Astrocyte (in vitro differentiated cells and primary cell): Measurements from ENCODE around the gene HBA2. TPM values are rescaled to one million over a fixed set of nuclear protein-coding genes. Genes with fewer than 3 reads are reported as not detected.
"Not testable (repeated sequence)": the region's sequence is repeated elsewhere in the genome, so short reads cannot be mapped to it uniquely, and the experiment has no call there.

Source experiments
- DNase-seq: peaks from one replicate; pipeline ENCODE4 v3.0.0-alpha.2; 2010; ENCODE audit warnings: low read depth
- FAIRE-seq: peaks from 2 replicates; lab custom pipeline; 2011; peaks lifted over from hg19 to GRCh38; lab: Jason Lieb, UNC
- H2AFZ ChIP-seq: 2 replicates; pipeline ENCODE4 v1.6.0; 2012; ENCODE audit warnings: low read depth, low read length, inconsistent platforms
- H3K27ac ChIP-seq: 2 replicates; pipeline ENCODE4 v1.5.1; 2011; ENCODE audit warnings: low read depth, low read length, inconsistent platforms
- H3K27me3 ChIP-seq: 2 replicates; pipeline ENCODE4 v1.6.0; 2011; ENCODE audit warnings: low read length, inconsistent platforms; ENCODE audit not compliant: insufficient read depth
- H3K36me3 ChIP-seq: 2 replicates; pipeline ENCODE4 v1.5.1; 2011; ENCODE audit warnings: low read length, inconsistent platforms; ENCODE audit not compliant: insufficient read depth
- H3K4me1 ChIP-seq: 2 replicates; pipeline ENCODE4 v1.5.1; 2011; ENCODE audit warnings: low read length, inconsistent platforms; ENCODE audit not compliant: insufficient read depth
- H3K4me2 ChIP-seq: 2 replicates; pipeline ENCODE4 v1.6.0; 2012; ENCODE audit warnings: low read length, inconsistent platforms
- H3K4me3 ChIP-seq: 2 replicates; pipeline ENCODE4 v1.5.1; 2011; ENCODE audit warnings: low read depth, mild to moderate bottlenecking, low read length, inconsistent platforms; ENCODE audit not compliant: insufficient read depth
- H3K79me2 ChIP-seq: 2 replicates; pipeline ENCODE4 v1.6.0; 2012; ENCODE audit warnings: mild to moderate bottlenecking, low read length, inconsistent platforms; ENCODE audit not compliant: insufficient read depth
- H3K9ac ChIP-seq: 2 replicates; pipeline ENCODE4 v1.6.0; 2012; ENCODE audit warnings: mild to moderate bottlenecking, low read length, inconsistent platforms
- H3K9me3 ChIP-seq: 2 replicates; pipeline ENCODE4 v1.5.1; 2012; ENCODE audit warnings: low read depth, mild to moderate bottlenecking, low read length, inconsistent platforms; ENCODE audit not compliant: insufficient read depth
- H4K20me1 ChIP-seq: 2 replicates; pipeline ENCODE4 v1.6.0; 2012; ENCODE audit warnings: low read length, inconsistent platforms; ENCODE audit not compliant: insufficient read depth
- H3K27ac Mint-ChIP-seq: one replicate; pipeline ENCODE4 v1.8.0; 2021; ENCODE audit warnings: mild to moderate bottlenecking, mixed read lengths; ENCODE audit not compliant: unreplicated experiment
- H3K27me3 Mint-ChIP-seq: one replicate; pipeline ENCODE4 v1.8.0; 2021; ENCODE audit warnings: low read depth, mixed read lengths; ENCODE audit not compliant: unreplicated experiment
- H3K36me3 Mint-ChIP-seq: one replicate; pipeline ENCODE4 v1.8.0; 2021; ENCODE audit warnings: low read depth, mixed read lengths; ENCODE audit not compliant: unreplicated experiment
- H3K4me1 Mint-ChIP-seq: one replicate; pipeline ENCODE4 v1.8.0; 2021; ENCODE audit warnings: low read depth, mixed read lengths; ENCODE audit not compliant: unreplicated experiment
- H3K4me3 Mint-ChIP-seq: one replicate; pipeline ENCODE4 v1.8.0; 2021; ENCODE audit warnings: mild to moderate bottlenecking, moderate library complexity, mixed read lengths; ENCODE audit not compliant: unreplicated experiment
- H3K9me3 Mint-ChIP-seq: one replicate; pipeline ENCODE4 v1.8.0; 2021; ENCODE audit warnings: mild to moderate bottlenecking, mixed read lengths; ENCODE audit not compliant: unreplicated experiment
- CTCF ChIP-seq: IDR thresholded peaks from 2 replicates; pipeline ENCODE4 v1.5.1; 2011; ENCODE audit warnings: low read depth, mild to moderate bottlenecking, inconsistent platforms, low read length, moderate library complexity; ENCODE audit not compliant: insufficient read depth
- EZH2 ChIP-seq: IDR thresholded peaks from 2 replicates; pipeline ENCODE4 v1.6.1; 2012; ENCODE audit warnings: mild to moderate bottlenecking, low read length, inconsistent platforms; ENCODE audit not compliant: insufficient read depth
- total RNA-seq: library from RNA; stranded (reverse); gene quantifications from 2 replicates; pipeline ENCODE4 v1.2.1, GENCODE V29; 2021

HBA2 gene
- total RNA-seq, 1 donor from 2014 or later, result 1.4 TPM

DNA sequence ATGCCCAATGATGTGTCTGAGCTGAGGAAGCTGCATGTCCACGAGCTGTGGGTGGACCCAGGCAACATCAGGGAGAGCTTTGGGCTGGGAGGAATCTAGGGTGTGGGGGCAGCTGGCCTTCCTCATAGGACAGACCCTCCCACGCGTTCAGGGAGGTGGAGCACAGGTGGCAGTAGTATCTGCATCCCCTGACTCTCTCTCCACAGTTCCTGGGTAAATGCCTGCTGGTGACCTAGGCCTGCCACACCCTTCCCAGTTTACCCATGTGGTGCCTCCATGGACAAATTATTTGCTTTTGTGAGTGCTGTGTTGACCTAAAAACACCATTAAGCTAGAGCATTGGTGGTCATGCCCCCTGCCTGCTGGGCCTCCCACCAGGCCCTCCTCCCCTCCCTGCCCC lies 3.7 kb upstream of the HBA2 start:
- Histone ChIP-seq H2AFZ (no peak overlapping the region), H3K36me3 (no peaks in the 10 kb centered on the region), H3K9me3 (peaks cover 2% of the 10 kb centered on the region), H4K20me1 (no peaks in the 10 kb centered on the region), H3K79me2 (no peaks in the 10 kb centered on the region), H3K27me3 (peaks cover 38% of the 10 kb centered on the region), H3K9ac (no peak overlapping the region), H3K4me2 (no peak overlapping the region), H3K4me1 (peaks cover 6% of the 10 kb centered on the region), H3K4me3 (no peak overlapping the region), H3K27ac (no peak overlapping the region)
- FAIRE-seq (no peak), DNase-seq (no peak)
- H3K27ac Mint-ChIP-seq, result peak overlapping the region; percentile 26
- peaks cover 6% of the 10 kb centered on the region for H3K9me3 Mint-ChIP-seq
- peaks cover 2% of the 10 kb centered on the region for H3K4me1 Mint-ChIP-seq
- no peak overlapping the region for H3K4me3 Mint-ChIP-seq
- TF ChIP-seq CTCF (no peak), EZH2 (no peak)
- no peaks in the 10 kb centered on the region for H3K36me3 Mint-ChIP-seq
- peaks cover 48% of the 10 kb centered on the region for H3K27me3 Mint-ChIP-seq

DNA sequence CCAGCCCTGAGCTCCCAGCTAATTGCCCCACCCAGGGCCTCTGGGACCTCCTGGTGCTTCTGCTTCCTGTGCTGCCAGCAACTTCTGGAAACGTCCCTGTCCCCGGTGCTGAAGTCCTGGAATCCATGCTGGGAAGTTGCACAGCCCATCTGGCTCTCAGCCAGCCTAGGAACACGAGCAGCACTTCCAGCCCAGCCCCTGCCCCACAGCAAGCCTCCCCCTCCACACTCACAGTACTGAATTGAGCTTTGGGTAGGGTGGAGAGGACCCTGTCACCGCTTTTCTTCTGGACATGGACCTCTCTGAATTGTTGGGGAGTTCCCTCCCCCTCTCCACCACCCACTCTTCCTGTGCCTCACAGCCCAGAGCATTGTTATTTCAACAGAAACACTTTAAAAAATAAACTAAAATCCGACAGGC lies 2.6 kb upstream of the HBA2 start:
- H3K4me1 Mint-ChIP-seq, H3K9me3 Mint-ChIP-seq, H3K9ac ChIP-seq, H2AFZ ChIP-seq, FAIRE-seq, H3K9me3 ChIP-seq, H3K79me2 ChIP-seq, H3K4me2 ChIP-seq, DNase-seq, H3K36me3 Mint-ChIP-seq, H3K36me3 ChIP-seq, H3K4me1 ChIP-seq, H3K27ac Mint-ChIP-seq, H3K4me3 Mint-ChIP-seq, H4K20me1 ChIP-seq, H3K4me3 ChIP-seq, H3K27ac ChIP-seq: not testable (repeated sequence)
- H3K27me3 Mint-ChIP-seq, result peaks cover 57% of the 10 kb centered on the region
- H3K27me3 ChIP-seq, result peaks cover 45% of the 10 kb centered on the region

DNA sequence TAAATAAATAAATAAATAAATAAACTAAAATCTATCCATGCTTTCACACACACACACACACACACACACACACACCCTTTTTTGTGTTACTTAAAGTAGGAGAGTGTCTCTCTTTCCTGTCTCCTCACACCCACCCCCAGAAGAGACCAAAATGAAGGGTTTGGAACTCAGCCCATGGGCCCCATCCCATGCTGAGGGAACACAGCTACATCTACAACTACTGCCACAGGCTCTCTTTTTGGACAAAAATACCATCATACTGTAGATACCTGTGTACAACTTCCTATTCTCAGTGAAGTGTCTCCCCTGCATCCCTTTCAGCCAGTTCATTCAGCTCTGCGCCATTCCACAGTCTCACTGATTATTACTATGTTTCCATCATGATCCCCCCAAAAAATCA lies 1.9 kb upstream of the HBA2 start:
- no peak for TF ChIP-seq CTCF
- no peak for TF ChIP-seq EZH2
- peaks cover 44% of the 10 kb centered on the region for H3K27me3 ChIP-seq
- H3K36me3 ChIP-seq, result no peaks in the 10 kb centered on the region
- H4K20me1 ChIP-seq, result peaks cover 12% of the 10 kb centered on the region
- peaks cover 2% of the 10 kb centered on the region for H3K9me3 ChIP-seq
- no peak overlapping the region for H3K4me2 ChIP-seq
- no peak for FAIRE-seq
- H2AFZ ChIP-seq, result no peak overlapping the region
- H3K27ac Mint-ChIP-seq, result no peak overlapping the region
- no peaks in the 10 kb centered on the region for H3K4me1 ChIP-seq
- DNase-seq, result no peak
- H3K4me3 ChIP-seq, result no peak overlapping the region
- no peaks in the 10 kb centered on the region for H3K79me2 ChIP-seq
- peaks cover 6% of the 10 kb centered on the region for H3K9me3 Mint-ChIP-seq
- H3K4me1 Mint-ChIP-seq, result peaks cover 2% of the 10 kb centered on the region
- no peak overlapping the region for H3K27ac ChIP-seq
- H3K27me3 Mint-ChIP-seq, result peaks cover 60% of the 10 kb centered on the region
- no peak overlapping the region for H3K9ac ChIP-seq
- peaks cover 2% of the 10 kb centered on the region for H3K36me3 Mint-ChIP-seq
- no peak overlapping the region for H3K4me3 Mint-ChIP-seq

DNA sequence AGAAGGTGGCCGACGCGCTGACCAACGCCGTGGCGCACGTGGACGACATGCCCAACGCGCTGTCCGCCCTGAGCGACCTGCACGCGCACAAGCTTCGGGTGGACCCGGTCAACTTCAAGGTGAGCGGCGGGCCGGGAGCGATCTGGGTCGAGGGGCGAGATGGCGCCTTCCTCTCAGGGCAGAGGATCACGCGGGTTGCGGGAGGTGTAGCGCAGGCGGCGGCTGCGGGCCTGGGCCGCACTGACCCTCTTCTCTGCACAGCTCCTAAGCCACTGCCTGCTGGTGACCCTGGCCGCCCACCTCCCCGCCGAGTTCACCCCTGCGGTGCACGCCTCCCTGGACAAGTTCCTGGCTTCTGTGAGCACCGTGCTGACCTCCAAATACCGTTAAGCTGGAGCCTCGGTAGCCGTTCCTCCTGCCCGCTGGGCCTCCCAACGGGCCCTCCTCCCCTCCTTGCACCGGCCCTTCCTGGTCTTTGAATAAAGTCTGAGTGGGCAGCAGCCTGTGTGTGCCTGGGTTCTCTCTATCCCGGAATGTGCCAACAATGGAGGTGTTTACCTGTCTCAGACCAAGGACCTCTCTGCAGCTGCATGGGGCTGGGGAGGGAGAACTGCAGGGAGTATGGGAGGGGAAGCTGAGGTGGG lies 657 bp downstream of the HBA2 start:
- not testable (repeated sequence) for H3K9me3 ChIP-seq

More for the DNA sequence above, 657 bp downstream of the HBA2 start:
- DNase-seq, H3K4me3 ChIP-seq, H3K27ac Mint-ChIP-seq, FAIRE-seq, H3K36me3 Mint-ChIP-seq, H3K9ac ChIP-seq, H3K9me3 Mint-ChIP-seq, H3K4me3 Mint-ChIP-seq, H3K36me3 ChIP-seq, H3K4me2 ChIP-seq, H3K27ac ChIP-seq, H3K79me2 ChIP-seq, H3K4me1 ChIP-seq, H3K4me1 Mint-ChIP-seq, H2AFZ ChIP-seq: not testable (repeated sequence)
- Histone ChIP-seq H4K20me1 (peaks cover 22% of the 10 kb centered on the region), H3K27me3 (peaks cover 35% of the 10 kb centered on the region)
- peaks cover 55% of the 10 kb centered on the region for H3K27me3 Mint-ChIP-seq
